Central memory CD8-positive, alpha-beta T cell (primary cell): Measurements from ENCODE around the gene PTPRJ.
"Not testable (repeated sequence)": the region's sequence is repeated elsewhere in the genome, so short reads cannot be mapped to it uniquely, and the experiment has no call there.

ENCODE experiments used
- ATAC-seq: fragments of 150-1000 bp; cut with Tn5 transposase; replicated peaks from 2 replicates; pipeline ENCODE4 v1.10.0; 2022; ENCODE audit warnings: mild to moderate bottlenecking, moderate FRiP score, moderate number of reproducible peaks; ENCODE audit not compliant: poor library complexity, severe bottlenecking; ENCODE audit errors: extremely low read depth
- DNase-seq, 2 donors: peaks; one replicate each; pipeline ENCODE4 v3.0.0; 2021; ENCODE audit warnings: low spot score in 2 of 2
- H3K27ac Mint-ChIP-seq: one replicate; pipeline ENCODE4 v1.8.0; 2022; ENCODE audit warnings: low read depth, mild to moderate bottlenecking, moderate library complexity, mixed read lengths
- H3K27me3 Mint-ChIP-seq: one replicate; pipeline ENCODE4 v1.8.0; 2022; ENCODE audit warnings: mixed read lengths
- H3K36me3 Mint-ChIP-seq: one replicate; pipeline ENCODE4 v1.8.0; 2022; ENCODE audit warnings: mild to moderate bottlenecking, moderate library complexity, mixed read lengths; ENCODE audit not compliant: insufficient read depth
- H3K4me1 Mint-ChIP-seq: one replicate; pipeline ENCODE4 v1.8.0; 2022; ENCODE audit warnings: mixed read lengths
- H3K4me3 Mint-ChIP-seq: one replicate; pipeline ENCODE4 v1.8.0; 2022; ENCODE audit warnings: mild to moderate bottlenecking, moderate library complexity, mixed read lengths
- H3K9me3 Mint-ChIP-seq: one replicate; pipeline ENCODE4 v1.8.0; 2022; ENCODE audit warnings: mixed read lengths

The PTPRJ gene

DNA sequence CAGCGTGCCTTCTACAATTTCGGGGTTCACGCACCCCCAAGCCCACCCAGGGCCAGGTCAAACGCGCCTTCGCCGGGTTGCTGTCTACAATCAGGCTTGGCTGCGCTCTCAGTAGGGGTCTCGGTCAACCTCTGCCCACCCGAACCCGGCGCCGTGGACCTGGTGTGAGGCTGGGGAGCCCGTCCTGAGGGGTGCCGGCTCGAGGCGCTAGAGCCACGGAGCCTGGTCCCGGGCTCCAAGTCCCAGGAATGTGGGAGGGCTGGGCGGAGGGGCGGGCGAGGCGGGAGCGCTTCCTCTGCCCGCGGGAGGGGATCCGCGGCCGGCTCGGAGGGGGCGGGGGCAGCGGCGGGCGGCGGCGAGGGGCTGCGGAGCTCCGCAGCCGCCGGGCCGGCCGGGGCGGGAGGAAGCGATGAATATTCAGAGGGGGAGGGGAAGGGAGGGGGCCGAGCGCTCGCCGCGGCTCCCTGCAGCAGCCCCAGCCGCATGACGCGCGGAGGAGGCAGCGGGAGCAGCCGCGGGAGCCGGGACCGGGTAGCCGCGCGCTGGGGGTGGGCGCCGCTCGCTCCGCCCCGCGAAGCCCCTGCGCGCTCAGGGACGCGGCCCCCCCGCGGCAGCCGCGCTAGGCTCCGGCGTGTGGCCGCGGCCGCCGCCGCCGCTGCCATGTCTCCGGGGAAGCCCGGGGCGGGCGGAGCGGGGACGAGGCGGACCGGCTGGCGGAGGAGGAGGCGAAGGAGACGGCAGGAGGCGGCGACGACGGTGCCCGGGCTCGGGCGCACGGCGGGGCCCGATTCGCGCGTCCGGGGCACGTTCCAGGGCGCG is at the start of gene PTPRJ:
Gene PTPRJ (plus strand): TSS at position 472 of the 819 bp plus-strand sequence. CDS start 354 bp downstream, outside the sequence.
- DNase-seq (peak; percentile 54 to 56), ATAC-seq (peak; percentile 54)
- H3K4me1 Mint-ChIP-seq, result peaks cover 34% of the 10 kb centered on the region
- no peaks in the 10 kb centered on the region for H3K9me3 Mint-ChIP-seq
- peak within 1 kb of the TSS; percentile 84 for H3K4me3 Mint-ChIP-seq
- no peaks in the 10 kb centered on the region for H3K27me3 Mint-ChIP-seq
- peak within 1 kb of the TSS; percentile 80 for H3K27ac Mint-ChIP-seq
- peaks cover 3% of the 10 kb centered on the region for H3K36me3 Mint-ChIP-seq

DNA sequence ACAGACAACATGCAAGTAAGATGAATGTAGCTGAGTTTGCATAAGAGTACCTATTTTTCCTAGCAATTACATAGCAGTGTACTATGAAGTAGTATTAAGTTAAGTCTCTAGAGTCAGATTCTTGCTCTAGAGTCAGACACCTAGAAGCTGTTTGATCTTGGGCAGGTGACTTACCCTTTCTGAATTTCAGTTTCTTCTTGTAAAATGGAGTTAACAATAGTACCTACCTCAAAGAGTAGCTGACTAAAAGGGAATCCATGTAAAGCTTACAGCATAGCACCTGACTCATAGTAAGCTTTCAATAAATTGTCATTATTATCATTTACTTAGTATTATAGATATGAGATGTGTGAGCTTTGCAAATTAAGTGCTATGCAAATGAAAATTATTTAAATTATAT is 47.8 kb upstream of the PTPRJ start:
- Mint-ChIP-seq H3K27ac (no peak overlapping the region), H3K4me3 (no peak overlapping the region), H3K9me3 (no peaks in the 10 kb centered on the region), H3K36me3 (no peaks in the 10 kb centered on the region), H3K4me1 (peaks cover 11% of the 10 kb centered on the region), H3K27me3 (peaks cover 9% of the 10 kb centered on the region)
- no peak for DNase-seq
- no peak for ATAC-seq

DNA sequence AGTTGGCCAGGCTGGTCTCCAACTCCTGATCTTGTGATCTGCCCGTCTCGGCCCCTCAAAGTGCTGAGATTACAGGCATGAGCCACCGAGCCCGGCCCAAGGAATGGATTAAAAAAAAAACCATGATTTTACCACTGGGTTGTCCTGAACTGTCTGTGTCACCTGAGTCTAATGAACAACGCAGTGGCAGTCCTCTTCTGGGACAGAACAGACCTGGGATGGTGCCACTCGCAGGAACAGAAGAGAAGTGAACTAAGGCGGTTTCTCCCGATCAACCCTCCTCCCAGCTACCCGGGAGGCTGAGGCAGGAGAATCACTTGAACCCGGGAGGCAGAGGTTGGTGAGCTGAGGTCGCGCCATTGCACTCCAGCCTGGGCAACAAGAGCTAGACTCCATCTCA is 46.6 kb upstream of the PTPRJ start:
- H3K27ac Mint-ChIP-seq, H3K27me3 Mint-ChIP-seq, H3K9me3 Mint-ChIP-seq, DNase-seq, ATAC-seq, H3K4me3 Mint-ChIP-seq, H3K36me3 Mint-ChIP-seq: not testable (repeated sequence)
- peaks cover 11% of the 10 kb centered on the region for H3K4me1 Mint-ChIP-seq

GRCh38 chr11:47938791-47939560 is 41.4 kb upstream of the PTPRJ start:
- Mint-ChIP-seq H3K4me3 (no peak overlapping the region), H3K9me3 (no peaks in the 10 kb centered on the region), H3K27me3 (no peaks in the 10 kb centered on the region), H3K4me1 (peaks cover 11% of the 10 kb centered on the region), H3K36me3 (no peaks in the 10 kb centered on the region), H3K27ac (no peak overlapping the region)
- no peak for DNase-seq
- ATAC-seq, result no peak

DNA sequence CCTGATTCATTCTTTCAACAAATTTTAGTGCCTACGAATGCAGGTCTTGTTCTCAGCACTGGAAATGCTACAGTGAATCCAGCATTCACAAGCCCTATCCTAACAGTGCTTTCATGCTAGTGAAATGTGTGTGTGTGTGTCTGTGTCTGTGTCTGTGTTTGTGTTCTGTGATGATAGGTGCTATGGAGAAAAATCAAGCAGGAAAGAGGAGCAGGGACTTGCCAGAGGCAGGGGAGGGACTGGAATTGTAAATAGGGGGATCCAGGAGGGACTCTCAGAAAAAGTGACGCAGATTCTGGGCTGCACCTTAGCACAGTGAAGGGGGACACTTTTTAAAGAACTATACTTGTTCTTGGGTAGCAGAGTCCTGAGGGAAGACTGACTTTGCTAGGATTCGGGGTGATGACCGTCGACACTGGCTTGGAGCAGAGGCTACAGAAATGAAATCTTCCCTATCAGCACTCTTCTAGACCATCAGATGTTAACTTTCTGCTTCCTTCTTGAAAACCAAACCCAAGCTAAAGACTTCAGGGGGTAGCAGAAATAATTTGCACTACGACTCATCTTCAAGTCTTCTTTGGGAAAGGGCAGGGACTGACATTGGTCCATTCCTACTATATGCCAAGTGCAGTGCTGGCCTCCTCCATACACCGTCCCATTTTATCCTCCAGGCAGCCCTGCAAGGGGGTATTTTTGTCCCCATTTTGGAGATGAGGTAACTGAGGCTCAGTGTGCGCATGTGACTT is 39.3 kb upstream of the PTPRJ start:
- H3K27ac Mint-ChIP-seq, result no peak overlapping the region
- H3K27me3 Mint-ChIP-seq, result no peaks in the 10 kb centered on the region
- no peak overlapping the region for H3K4me3 Mint-ChIP-seq
- peaks cover under 1% of the 10 kb centered on the region for H3K4me1 Mint-ChIP-seq
- DNase-seq (no peak), ATAC-seq (no peak)
- H3K9me3 Mint-ChIP-seq, result no peaks in the 10 kb centered on the region
- no peaks in the 10 kb centered on the region for H3K36me3 Mint-ChIP-seq

DNA sequence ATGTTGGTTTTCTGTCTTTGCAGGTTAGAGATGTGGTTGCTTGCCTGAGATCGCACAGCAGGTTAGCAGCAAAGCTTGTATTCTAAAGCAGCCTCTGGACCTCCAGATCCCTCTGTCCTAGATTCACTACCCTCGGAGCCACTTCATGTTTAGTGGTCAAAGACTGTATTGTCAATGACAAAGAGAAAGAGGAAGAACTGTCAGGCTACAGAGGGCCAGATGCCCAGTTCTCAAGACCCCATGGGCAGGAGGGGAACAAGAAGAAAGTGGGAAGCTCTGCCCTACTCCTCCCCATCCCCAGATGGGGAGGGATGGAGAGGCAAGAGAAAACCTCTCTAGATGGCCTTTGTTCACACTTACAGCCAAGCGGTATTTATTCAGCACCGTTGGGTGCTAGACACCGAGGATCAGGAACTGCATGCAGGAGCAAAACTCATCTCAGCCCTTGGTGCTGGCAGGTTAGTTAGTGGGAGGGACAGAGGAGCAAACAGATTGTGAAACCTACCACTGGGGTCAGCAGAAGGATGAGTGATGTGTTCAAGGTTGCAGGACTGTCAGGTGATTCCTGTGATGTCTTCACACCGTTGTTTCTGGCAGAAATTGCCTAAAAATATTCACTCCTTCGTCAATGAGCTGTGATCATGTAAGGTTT is 38.3 kb upstream of the PTPRJ start:
- DNase-seq (no peak), ATAC-seq (no peak)
- Mint-ChIP-seq H3K27ac (no peak overlapping the region), H3K9me3 (no peaks in the 10 kb centered on the region), H3K4me3 (no peak overlapping the region), H3K4me1 (no peaks in the 10 kb centered on the region), H3K27me3 (no peaks in the 10 kb centered on the region), H3K36me3 (no peaks in the 10 kb centered on the region)

DNA sequence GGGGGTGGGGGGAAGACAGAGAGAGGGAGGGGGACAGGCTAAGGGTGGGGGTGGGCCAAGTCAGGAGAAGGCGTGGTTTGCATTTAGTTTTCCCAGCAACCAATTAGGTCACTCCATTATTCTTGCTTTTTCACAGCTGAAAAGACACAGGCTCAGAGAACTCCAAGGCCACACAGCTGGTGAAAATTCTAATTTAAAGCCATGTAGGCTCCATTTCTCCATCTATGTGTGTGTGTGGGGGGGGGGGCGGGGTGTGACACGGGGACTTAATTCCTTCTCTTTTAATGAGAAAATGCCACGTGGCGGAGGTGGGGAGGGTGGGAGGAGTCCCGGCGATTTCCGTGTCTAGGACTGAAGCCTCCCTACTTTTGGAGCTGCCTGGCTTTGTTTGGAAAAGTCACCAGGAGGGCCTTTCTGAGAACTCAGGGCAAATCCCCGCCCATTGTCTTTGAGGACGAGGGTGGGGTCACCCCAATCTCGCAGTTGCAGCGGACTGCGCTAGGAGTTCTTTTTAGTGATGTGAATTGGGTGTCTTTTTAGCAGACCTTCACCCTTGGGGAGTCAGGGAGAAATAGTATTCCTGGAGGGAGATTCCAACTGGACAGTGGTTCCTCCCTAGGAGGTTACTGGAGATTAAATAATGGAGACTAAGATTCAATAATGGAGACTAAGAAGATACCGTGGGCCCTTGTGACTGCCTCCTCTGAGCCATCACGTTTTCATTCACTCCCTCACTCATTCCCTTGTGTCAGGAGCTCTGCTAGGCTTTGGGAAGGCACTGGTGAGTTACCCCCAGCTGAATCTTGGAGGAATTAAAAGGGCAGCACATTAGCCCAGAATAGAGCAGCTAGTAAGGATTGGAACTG is 36.4 kb upstream of the PTPRJ start:
- Mint-ChIP-seq H3K9me3 (no peaks in the 10 kb centered on the region), H3K27me3 (no peaks in the 10 kb centered on the region), H3K4me1 (peaks cover 5% of the 10 kb centered on the region), H3K36me3 (no peaks in the 10 kb centered on the region), H3K4me3 (no peak overlapping the region), H3K27ac (no peak overlapping the region)
- DNase-seq, result no peak
- no peak for ATAC-seq

GRCh38 chr11:47944632-47945031 is 35.7 kb upstream of the PTPRJ start:
- Mint-ChIP-seq H3K36me3 (no peaks in the 10 kb centered on the region), H3K9me3 (no peaks in the 10 kb centered on the region), H3K27ac (no peak overlapping the region), H3K4me3 (no peak overlapping the region), H3K4me1 (peaks cover 8% of the 10 kb centered on the region), H3K27me3 (no peaks in the 10 kb centered on the region)
- ATAC-seq, result no peak
- DNase-seq, result no peak

- peaks cover 5% of the 10 kb centered on the region for H3K36me3 Mint-ChIP-seq
- H3K4me1 Mint-ChIP-seq, result peaks cover 17% of the 10 kb centered on the region
- no peaks in the 10 kb centered on the region for H3K27me3 Mint-ChIP-seq
- H3K4me3 Mint-ChIP-seq, result no peak overlapping the region
- no peak for ATAC-seq
- H3K27ac Mint-ChIP-seq, result no peak overlapping the region
- H3K9me3 Mint-ChIP-seq, result no peaks in the 10 kb centered on the region
- DNase-seq, result no peak
Observed at GRCh38 chr11:47946682-47947559, 33.4 kb upstream of the PTPRJ start.

DNA sequence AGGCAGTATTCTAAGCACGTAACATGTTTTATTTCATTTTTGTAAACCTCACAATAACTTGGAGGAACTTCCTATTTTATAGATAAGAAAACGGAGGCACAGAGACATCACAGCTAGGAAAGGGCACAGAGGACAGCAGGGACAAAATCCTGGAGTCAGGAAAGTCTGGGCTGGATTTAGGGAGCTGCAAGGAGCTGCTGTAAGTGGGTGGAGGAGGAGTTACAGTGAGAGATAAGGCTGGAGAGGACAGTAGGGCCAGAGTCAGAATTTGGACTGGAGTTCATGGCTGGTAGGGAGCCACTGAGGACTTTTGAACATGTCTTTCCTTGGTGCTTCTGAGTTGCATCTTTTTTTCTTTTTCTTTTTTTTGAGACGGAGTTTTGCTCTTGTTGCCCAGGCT is 32.2 kb upstream of the PTPRJ start:
- DNase-seq, result no peak
- Mint-ChIP-seq H3K27me3 (no peaks in the 10 kb centered on the region), H3K27ac (no peak overlapping the region), H3K4me1 (peaks cover 17% of the 10 kb centered on the region), H3K36me3 (peaks cover 5% of the 10 kb centered on the region), H3K4me3 (no peak overlapping the region), H3K9me3 (no peaks in the 10 kb centered on the region)
- no peak for ATAC-seq
